Neuronal stem cell (in vitro differentiated cells): Measurements from ENCODE around the gene TRMT61A.

Experiments used
- DNase-seq: peaks from one replicate; pipeline ENCODE4 v3.0.0-alpha.2; 2013; ENCODE audit warnings: low spot score
- H2AFZ ChIP-seq: one replicate; pipeline ENCODE4 v1.6.1; 2013; ENCODE audit warnings: mild to moderate bottlenecking, low read length, inconsistent platforms
- H2AK5ac ChIP-seq: 2 replicates; pipeline ENCODE4 v1.6.1; 2013; ENCODE audit warnings: low read depth, mild to moderate bottlenecking, inconsistent platforms, low read length, moderate library complexity, mixed read lengths
- H2BK120ac ChIP-seq: 2 replicates; pipeline ENCODE4 v1.6.1; 2013; ENCODE audit warnings: low read depth, mild to moderate bottlenecking, inconsistent platforms, low read length, moderate library complexity, mixed read lengths
- H2BK12ac ChIP-seq: one replicate; pipeline ENCODE4 v1.6.1; 2013; ENCODE audit warnings: low read length, inconsistent platforms
- H2BK15ac ChIP-seq: 2 replicates; pipeline ENCODE4 v1.6.1; 2013; ENCODE audit warnings: mild to moderate bottlenecking, low read length, inconsistent platforms, mixed read lengths
- H2BK5ac ChIP-seq: one replicate; pipeline ENCODE4 v1.6.1; 2013; ENCODE audit warnings: inconsistent platforms, mild to moderate bottlenecking, low read length, moderate library complexity
- H3K14ac ChIP-seq: one replicate; pipeline ENCODE4 v1.6.1; 2013; ENCODE audit warnings: low read length, inconsistent platforms
- H3K18ac ChIP-seq: 2 replicates; pipeline ENCODE4 v1.6.1; 2013; ENCODE audit warnings: low read length, inconsistent platforms
- H3K23ac ChIP-seq: 2 replicates; pipeline ENCODE4 v1.6.1; 2013; ENCODE audit warnings: low read depth, mild to moderate bottlenecking, mixed read lengths, low read length, inconsistent platforms; ENCODE audit not compliant: poor library complexity
- H3K27ac ChIP-seq: replicated peaks from 3 replicates; pipeline ENCODE4 v1.5.1; 2013; ENCODE audit warnings: low read length, inconsistent platforms
- H3K27me3 ChIP-seq, 3 experiments: 2 replicates each; pipeline ENCODE4 v1.6.1; 2013; ENCODE audit warnings: low read length in 3 of 3, mild to moderate bottlenecking in 2 of 3, inconsistent platforms in 1 of 3, low read depth in 1 of 3, mixed read lengths in 1 of 3, moderate library complexity in 1 of 3; ENCODE audit not compliant: control insufficient read depth in 3 of 3, insufficient read depth in 3 of 3
- H3K36me3 ChIP-seq, 2 donors: replicated peaks in 1 of 2; 2 replicates each; pipeline ENCODE4 v1.6.1; 2013; ENCODE audit warnings: low read length in 2 of 2; ENCODE audit not compliant: control insufficient read depth in 2 of 2, insufficient read depth in 2 of 2
- H3K4ac ChIP-seq: 2 replicates; pipeline ENCODE4 v1.6.1; 2013; ENCODE audit warnings: inconsistent platforms, mild to moderate bottlenecking, low read length, moderate library complexity
- H3K4me1 ChIP-seq, 2 donors: 1 replicate in 1 of 2; 2 replicates in 1 of 2; pipeline ENCODE4 v1.6.1; 2013; ENCODE audit warnings: low read length in 2 of 2, low read depth in 1 of 2; ENCODE audit not compliant: control insufficient read depth in 2 of 2, insufficient read depth in 1 of 2
- H3K4me2 ChIP-seq: one replicate; pipeline ENCODE4 v1.6.1; 2013; ENCODE audit warnings: mild to moderate bottlenecking, low read length, inconsistent platforms; ENCODE audit not compliant: insufficient read depth, poor library complexity, severe bottlenecking
- H3K4me3 ChIP-seq, 2 donors: 2 replicates each; pipeline ENCODE4 v1.5.1; 2013; ENCODE audit warnings: low read length in 2 of 2, mild to moderate bottlenecking in 2 of 2, inconsistent platforms in 1 of 2, moderate library complexity in 1 of 2
- H3K79me1 ChIP-seq: one replicate; pipeline ENCODE4 v1.6.1; 2013; ENCODE audit warnings: low read depth, mild to moderate bottlenecking, inconsistent platforms, low read length, moderate library complexity
- H3K9ac ChIP-seq: one replicate; pipeline ENCODE4 v1.6.1; 2013; ENCODE audit warnings: mild to moderate bottlenecking, low read depth, low read length, inconsistent platforms; ENCODE audit not compliant: poor library complexity
- H3K9me3 ChIP-seq, 2 donors: replicated peaks in 1 of 2; 2 replicates each; pipeline versions ENCODE3 to v1.6.1; 2013; ENCODE audit warnings: low read length in 2 of 2, mild to moderate bottlenecking in 2 of 2, inconsistent platforms in 1 of 2, low read depth in 1 of 2, mixed read lengths in 1 of 2, moderate library complexity in 1 of 2; ENCODE audit not compliant: control insufficient read depth in 2 of 2, insufficient read depth in 1 of 2
- H4K8ac ChIP-seq: one replicate; pipeline ENCODE4 v1.6.1; 2013; ENCODE audit warnings: low read depth, mild to moderate bottlenecking, inconsistent platforms, low read length, moderate library complexity
- H4K91ac ChIP-seq: one replicate; pipeline ENCODE4 v1.6.1; 2013; ENCODE audit warnings: low read length, low read depth, mild to moderate bottlenecking, inconsistent platforms; ENCODE audit not compliant: poor library complexity
- WGBS, 2 donors: extraction: QIAGEN DNeasy Blood & Tissue Kit; methylation state at CpG; one replicate each; pipeline ENCODE4 v1.1.7; 2013; ENCODE audit warnings: missing lambda C conversion rate in 2 of 2, mixed read lengths in 1 of 2; ENCODE audit not compliant: insufficient read length in 2 of 2, insufficient replicate concordance in 1 of 2; ENCODE audit errors: extremely low coverage in 2 of 2; 5-methylcytosine and 5-hydroxymethylcytosine counted together

Gene TRMT61A

DNA sequence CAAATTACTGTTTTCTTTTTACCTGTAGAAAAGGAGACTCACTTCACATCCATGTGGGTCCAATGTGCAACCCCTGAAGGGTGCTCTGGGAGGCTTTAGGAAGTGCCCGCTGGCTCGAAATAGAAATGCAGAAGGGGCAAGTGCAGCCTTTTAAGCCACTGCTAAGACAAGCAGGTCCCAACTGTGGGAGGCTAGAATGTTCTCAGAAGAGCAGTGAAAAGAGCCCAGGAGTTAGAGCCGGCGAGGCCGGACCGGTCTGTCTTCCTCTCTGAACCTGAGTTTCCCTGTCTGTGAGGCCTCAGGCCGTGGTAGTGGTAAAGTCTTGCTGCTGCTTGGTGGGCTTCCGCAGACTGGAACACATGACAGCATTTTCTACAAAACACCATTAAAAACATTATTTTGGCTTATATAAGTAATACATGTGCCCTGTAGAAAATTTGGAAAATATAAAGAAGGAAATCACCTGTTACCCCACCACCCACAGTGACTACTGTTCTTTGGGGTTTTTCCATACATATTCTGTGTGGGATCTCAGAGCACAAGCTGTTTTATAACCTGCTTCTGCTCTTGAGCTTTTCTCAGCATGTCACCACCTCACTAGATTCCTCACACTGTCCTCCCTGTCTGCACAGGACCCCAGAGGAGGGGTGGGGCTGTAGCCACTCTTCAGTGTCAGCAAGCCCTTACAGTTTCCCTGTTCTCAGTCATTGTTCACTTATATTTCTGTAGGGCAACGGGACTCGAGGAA is 12.4 kb upstream of the TRMT61A start:
- no CpG with 5 or more reads among the region's 10 CpGs for WGBS, 2 donors
- Histone ChIP-seq H2BK12ac (no peak overlapping the region), H3K79me1 (peaks cover 8% of the 10 kb centered on the region), H3K4me1 (peaks cover 18 to 43% of the 10 kb centered on the region in 2 donors), H3K9me3 (no peaks in the 10 kb centered on the region), H3K23ac (no peak overlapping the region), H2BK15ac (no peak overlapping the region), H3K14ac (no peak overlapping the region), H2AK5ac (peak overlapping the region; percentile 98), H2AFZ (no peak overlapping the region), H2BK5ac (no peak overlapping the region), H3K36me3 (peaks cover 18 to 42% of the 10 kb centered on the region in 2 donors), H3K18ac (no peak overlapping the region), H3K4me2 (no peak overlapping the region), H4K91ac (no peak overlapping the region), H3K4me3 (no peak overlapping the region), H3K9ac (no peak overlapping the region), H3K4ac (no peak overlapping the region), H3K27ac (no peak overlapping the region), H3K27me3 (no peaks in the 10 kb centered on the region), H4K8ac (no peak overlapping the region), H2BK120ac (no peak overlapping the region)
- DNase-seq: no peak

DNA sequence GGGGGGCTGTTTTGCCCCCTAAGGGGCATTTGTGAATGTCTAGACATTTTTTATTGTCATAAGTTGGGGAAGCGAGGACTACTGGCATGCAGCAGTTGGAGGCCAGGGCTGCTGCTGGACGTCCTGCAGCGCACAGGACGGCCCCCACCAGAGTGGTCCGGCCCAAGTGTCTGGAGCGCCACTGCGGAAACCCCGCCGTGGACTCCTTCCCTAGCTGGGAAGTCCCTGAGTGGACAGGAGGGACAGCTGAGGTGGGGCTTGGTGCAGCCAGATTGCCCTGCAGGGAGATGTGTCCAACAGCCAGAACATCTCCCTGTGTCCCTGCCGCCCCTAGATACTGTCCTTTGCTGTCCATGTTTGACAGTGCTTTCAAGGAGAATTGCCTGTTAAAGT is 11.8 kb upstream of the TRMT61A start:
- H2BK12ac ChIP-seq: peak overlapping the region; percentile 16
- H2BK5ac ChIP-seq: no peak overlapping the region
- H3K4ac ChIP-seq: no peak overlapping the region
- H3K9me3 ChIP-seq: no peaks in the 10 kb centered on the region
- WGBS, 2 donors: no CpG with 5 or more reads among the region's 10 CpGs
- no peak overlapping the region for H4K8ac ChIP-seq
- H3K79me1 ChIP-seq: peaks cover 12% of the 10 kb centered on the region
- peak overlapping the region; percentile 26 for H2BK120ac ChIP-seq
- no peak overlapping the region for H3K9ac ChIP-seq
- H3K27me3 ChIP-seq: no peaks in the 10 kb centered on the region
- no peak overlapping the region for H3K4me2 ChIP-seq
- peak overlapping the region; percentile 59 for H2BK15ac ChIP-seq
- H3K27ac ChIP-seq: no peak overlapping the region
- H3K36me3 ChIP-seq: peaks cover 18 to 40% of the 10 kb centered on the region in 2 donors
- peak overlapping the region; percentile 98 for H2AK5ac ChIP-seq
- DNase-seq: no peak
- H3K14ac ChIP-seq: peak overlapping the region; percentile 44
- H2AFZ ChIP-seq: no peak overlapping the region
- no peak overlapping the region for H3K4me3 ChIP-seq
- H4K91ac ChIP-seq: no peak overlapping the region
- peaks cover 18 to 43% of the 10 kb centered on the region in 2 donors for H3K4me1 ChIP-seq
- H3K23ac ChIP-seq: no peak overlapping the region
- H3K18ac ChIP-seq: no peak overlapping the region

DNA sequence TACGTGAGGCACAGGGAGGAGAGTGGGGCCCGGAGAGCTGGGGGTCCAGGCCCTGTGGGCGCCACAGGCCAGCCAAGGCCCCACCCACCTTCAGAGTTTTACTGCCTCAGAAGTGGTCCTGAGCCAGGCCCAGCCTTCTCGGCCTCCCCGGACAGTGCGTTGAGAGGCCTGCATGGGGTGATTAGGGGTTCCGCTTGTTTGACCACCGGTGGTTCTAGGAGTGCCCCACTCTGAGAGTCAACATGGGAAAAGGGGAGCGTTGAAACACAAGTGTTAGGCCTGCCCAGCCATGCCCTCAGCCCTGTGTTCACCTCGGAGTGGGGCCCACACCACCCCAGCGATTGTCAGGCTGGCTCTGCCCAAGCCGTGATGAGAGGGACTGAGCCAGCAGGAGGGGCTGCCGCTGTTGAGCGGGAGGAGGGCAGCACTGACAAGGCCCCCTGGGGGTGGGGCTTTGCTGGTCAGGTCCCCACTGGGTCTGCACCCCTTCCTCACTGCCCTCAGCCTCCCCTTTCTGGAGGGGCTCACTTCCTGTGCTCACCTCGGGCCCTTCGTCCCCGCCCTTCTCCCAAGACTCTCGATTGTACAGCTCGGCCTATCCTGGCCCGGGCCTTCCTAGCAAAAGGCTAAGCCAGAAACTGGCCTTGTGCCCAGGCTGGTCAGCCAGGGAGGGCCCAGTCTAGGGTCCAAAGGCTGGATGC is 11.1 kb upstream of the TRMT61A start:
- Histone ChIP-seq H3K36me3 (peaks cover 18 to 34% of the 10 kb centered on the region in 2 donors), H3K9me3 (no peaks in the 10 kb centered on the region), H2BK12ac (peak overlapping the region; percentile 4), H3K23ac (no peak overlapping the region), H4K8ac (peak overlapping the region; percentile 48), H3K27me3 (peaks cover 0 to under 1% (median 0%) of the 10 kb centered on the region in 3 experiments), H2BK15ac (peak overlapping the region; percentile 83), H2AK5ac (peak overlapping the region; percentile 98), H3K27ac (no peak overlapping the region), H3K4me3 (no peak overlapping the region), H3K79me1 (peaks cover 13% of the 10 kb centered on the region), H4K91ac (no peak overlapping the region), H3K18ac (peak overlapping the region; percentile 93), H3K14ac (peak overlapping the region; percentile 44), H3K4me1 (peaks cover 18 to 44% of the 10 kb centered on the region in 2 donors), H3K9ac (peak overlapping the region; percentile 67), H3K4me2 (no peak overlapping the region), H3K4ac (peak overlapping the region; percentile 3), H2BK120ac (peak overlapping the region; percentile 83), H2AFZ (no peak overlapping the region), H2BK5ac (no peak overlapping the region)
- DNase-seq: no peak
- WGBS, 2 donors: no CpG with 5 or more reads among the region's 20 CpGs

DNA sequence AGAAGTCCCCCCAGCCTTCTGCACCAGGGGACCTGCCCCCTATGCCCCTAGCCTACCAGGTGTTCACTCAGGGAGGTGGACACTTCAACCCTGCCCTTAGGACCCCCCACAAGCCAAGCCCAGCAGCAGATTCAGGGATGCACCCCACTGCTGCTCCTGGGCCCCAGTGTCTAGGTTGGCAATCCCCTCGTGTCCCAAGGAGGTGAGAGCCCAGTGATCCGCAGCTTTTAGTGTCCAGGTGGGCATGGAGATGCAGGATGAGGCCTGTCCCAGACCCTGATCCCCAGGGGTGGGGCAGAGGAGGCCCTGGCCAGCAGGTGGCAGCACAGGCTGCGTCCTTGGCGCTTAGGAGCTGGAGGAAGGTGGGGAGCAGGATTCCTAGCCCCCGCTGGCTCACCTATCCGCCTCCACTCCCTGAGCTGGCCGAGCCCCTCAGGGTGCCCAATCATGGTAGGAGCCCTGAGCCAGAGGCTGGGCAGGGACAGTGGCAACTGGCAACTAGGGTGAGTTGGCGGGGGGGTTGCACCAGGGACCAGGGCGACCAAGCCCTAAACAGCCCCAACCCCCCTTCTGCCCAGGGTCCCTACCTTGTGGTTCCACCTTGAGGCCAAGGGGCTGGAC is 10.5 kb upstream of the TRMT61A start:
- Histone ChIP-seq H4K8ac (no peak overlapping the region), H2BK15ac (peak overlapping the region; percentile 94), H2AK5ac (peak overlapping the region; percentile 98), H3K14ac (no peak overlapping the region), H3K4me2 (peak overlapping the region; percentile 18), H3K9ac (no peak overlapping the region), H3K18ac (peak overlapping the region; percentile 93), H3K23ac (peak overlapping the region; percentile 80), H3K79me1 (peaks cover 13% of the 10 kb centered on the region), H3K9me3 (no peaks in the 10 kb centered on the region), H3K4ac (peak overlapping the region; percentile 66), H2BK12ac (peak overlapping the region; percentile 16), H3K27ac (no peak overlapping the region), H2BK5ac (peak overlapping the region; percentile 75), H2BK120ac (peak overlapping the region; percentile 83), H2AFZ (no peak overlapping the region), H3K4me3 (no peak overlapping the region), H3K4me1 (peaks cover 18 to 51% of the 10 kb centered on the region in 2 donors), H4K91ac (no peak overlapping the region), H3K27me3 (peaks cover 0 to 7% (median 0%) of the 10 kb centered on the region in 3 experiments), H3K36me3 (peaks cover 13 to 31% of the 10 kb centered on the region in 2 donors)
- WGBS, 2 donors: no CpG with 5 or more reads among the region's 9 CpGs
- DNase-seq: no peak
